Natural killer cell (primary cell): ENCODE measurements around the gene MICAL2. TPM values are rescaled to one million over a fixed set of nuclear protein-coding genes. Genes with fewer than 3 reads are reported as not detected.

ENCODE experiments used
- ATAC-seq, 3 donors: fragments of 150-1000 bp in 2 of 3; fragments of 200-7000 bp in 1 of 3; cut with Tn5 transposase; 1 replicate in 1 of 3; 2 replicates in 2 of 3; pipeline ENCODE4 v1.10.0; 2021; ENCODE audit warnings: mild to moderate bottlenecking in 2 of 3, moderate library complexity in 2 of 3
- DNase-seq, 2 donors: peaks; one replicate each; pipeline versions ENCODE4 v3.0.0 to v3.0.0-alpha.2; 2013 to 2021; ENCODE audit warnings: mixed read lengths in 1 of 2
- H3K27ac ChIP-seq: one replicate; pipeline ENCODE4 v1.5.1; 2013; ENCODE audit warnings: mild to moderate bottlenecking, low read length
- H3K27me3 ChIP-seq: one replicate; pipeline ENCODE4 v1.6.1; 2013; ENCODE audit warnings: low read length; ENCODE audit not compliant: control insufficient read depth, insufficient read depth
- H3K36me3 ChIP-seq: one replicate; pipeline ENCODE4 v1.6.1; 2013; ENCODE audit warnings: low read length; ENCODE audit not compliant: control insufficient read depth, insufficient read depth
- H3K4me1 ChIP-seq: one replicate; pipeline ENCODE4 v1.6.1; 2013; ENCODE audit warnings: low read length; ENCODE audit not compliant: control insufficient read depth, insufficient read depth
- H3K4me3 ChIP-seq: one replicate; pipeline ENCODE4 v1.5.1; 2013; ENCODE audit warnings: low read length
- H3K9me3 ChIP-seq: one replicate; pipeline ENCODE4 v1.6.1; 2013; ENCODE audit warnings: low read length; ENCODE audit not compliant: control insufficient read depth, insufficient read depth
- H3K27ac Mint-ChIP-seq, 2 donors: one replicate each; pipeline ENCODE4 v1.8.0; 2022; ENCODE audit warnings: mild to moderate bottlenecking in 2 of 2, mixed read lengths in 2 of 2, moderate library complexity in 1 of 2
- H3K27me3 Mint-ChIP-seq, 2 donors: one replicate each; pipeline ENCODE4 v1.8.0; 2022; ENCODE audit warnings: low read depth in 2 of 2, mixed read lengths in 2 of 2
- H3K36me3 Mint-ChIP-seq: one replicate; pipeline ENCODE4 v1.8.0; 2022; ENCODE audit warnings: mixed read lengths
- H3K4me1 Mint-ChIP-seq, 2 donors: one replicate each; pipeline ENCODE4 v1.8.0; 2022; ENCODE audit warnings: mixed read lengths in 2 of 2
- H3K4me3 Mint-ChIP-seq: one replicate; pipeline ENCODE4 v1.8.0; 2022; ENCODE audit warnings: mild to moderate bottlenecking, moderate library complexity, mixed read lengths
- H3K9me3 Mint-ChIP-seq, 2 donors: one replicate each; pipeline ENCODE4 v1.8.0; 2022; ENCODE audit warnings: mixed read lengths in 2 of 2
- CTCF ChIP-seq: fragments of 200-600 bp; IDR thresholded peaks from one replicate; pipeline ENCODE4 v1.8.0; 2022; ENCODE audit warnings: antibody characterized with exemption
- WGBS: methylation state at CpG from one replicate; pipeline ENCODE4 v1.1.7; 2013; ENCODE audit warnings: missing lambda C conversion rate; ENCODE audit not compliant: insufficient coverage; 5-methylcytosine and 5-hydroxymethylcytosine counted together
- intact Hi-C: fragments of 100-400 bp; cut with micrococcal nuclease; formaldehyde crosslinking; loops from one replicate; pipeline ENCODE4 v1.14.2; 2022
- total RNA-seq, 4 donors: library from RNA; stranded (reverse); fragments of 120-200 nt in 1 of 4; gene quantifications; one replicate each; pipeline versions ENCODE4 v1.2.3 to v1.2.4, GENCODE V29; 2013 to 2022

MICAL2 gene
- total RNA-seq, 3 donors from 2014 or later (not counting 1 experiment from before 2014, with no cell fraction given): 54.6 to 68.6 (median 57.4) TPM

- Mint-ChIP-seq H3K36me3 (no peaks in the 10 kb centered on the region), H3K9me3 (no peaks in the 10 kb centered on the region), H3K27me3 (peaks cover 0 to 2% of the 10 kb centered on the region in 2 donors), H3K4me3 (no peak overlapping the region), H3K27ac (no peak overlapping the region), H3K4me1 (peaks cover 12 to 15% of the 10 kb centered on the region in 2 donors)
- H3K4me3 ChIP-seq: no peak overlapping the region
- ATAC-seq (peak in 2 of 3 donors; percentile 35 to 55), DNase-seq (peak in 1 of 2 donors; percentile 67)
- H3K4me1 ChIP-seq: no peaks in the 10 kb centered on the region
- H3K9me3 ChIP-seq: no peaks in the 10 kb centered on the region
- peaks cover 3% of the 10 kb centered on the region for H3K36me3 ChIP-seq
- WGBS: 89% methylated on average over 8 of the region's 8 CpGs
- no peak for TF ChIP-seq CTCF
- no peaks in the 10 kb centered on the region for H3K27me3 ChIP-seq
- no peak overlapping the region for H3K27ac ChIP-seq
- intact Hi-C loops: no loop called here
Observed at GRCh38 chr11:12189543-12190235, 79.3 kb downstream of the MICAL2 start.

GRCh38 chr11:12190511-12190910 lies 80.1 kb downstream of the MICAL2 start:
- intact Hi-C loops: no loop called here
- peaks cover 19 to 22% of the 10 kb centered on the region in 2 donors for H3K4me1 Mint-ChIP-seq

GRCh38 chr11:12192794-12193514 lies 82.6 kb downstream of the MICAL2 start:
- H3K27me3 ChIP-seq: no peaks in the 10 kb centered on the region
- H3K4me3 Mint-ChIP-seq: no peak overlapping the region
- H3K36me3 ChIP-seq: peaks cover 3% of the 10 kb centered on the region
- H3K36me3 Mint-ChIP-seq: no peaks in the 10 kb centered on the region
- no peak for ATAC-seq
- peak in 1 of 2 donors; percentile 74 for DNase-seq
- no peak overlapping the region for H3K4me3 ChIP-seq
- 98% methylated on average over 7 of the region's 8 CpGs for whole genome bisulfite sequencing
- H3K4me1 ChIP-seq: peaks cover 21% of the 10 kb centered on the region
- no peak for TF ChIP-seq CTCF
- H3K9me3 Mint-ChIP-seq: no peaks in the 10 kb centered on the region
- H3K27ac ChIP-seq: no peak overlapping the region
- H3K27me3 Mint-ChIP-seq: no peaks in the 10 kb centered on the region
- intact Hi-C loops: no loop called here
- H3K9me3 ChIP-seq: no peaks in the 10 kb centered on the region
- peak overlapping the region in 1 of 2 donors; percentile 86 for H3K27ac Mint-ChIP-seq
- H3K4me1 Mint-ChIP-seq: peaks cover 42% of the 10 kb centered on the region in 2 donors

More at GRCh38 chr11:12190511-12190910, 80.1 kb downstream of the MICAL2 start:
- Histone ChIP-seq H3K27me3 (no peaks in the 10 kb centered on the region), H3K27ac (no peak overlapping the region), H3K4me3 (no peak overlapping the region), H3K36me3 (peaks cover 3% of the 10 kb centered on the region), H3K9me3 (no peaks in the 10 kb centered on the region), H3K4me1 (no peaks in the 10 kb centered on the region)
- no peak overlapping the region for H3K4me3 Mint-ChIP-seq
- H3K27me3 Mint-ChIP-seq: peaks cover 0 to 2% of the 10 kb centered on the region in 2 donors
- H3K36me3 Mint-ChIP-seq: no peaks in the 10 kb centered on the region
- H3K9me3 Mint-ChIP-seq: no peaks in the 10 kb centered on the region
- no peak for TF ChIP-seq CTCF
- ATAC-seq (no peak), DNase-seq (no peak)
- H3K27ac Mint-ChIP-seq: no peak overlapping the region
